ENCODE data around the gene MRPL20. TPM values are rescaled to one million over a fixed set of nuclear protein-coding genes. Genes with fewer than 3 reads are reported as not detected.
A peak's percentile ranks its signal among the peaks of the same experiment; 100 is the strongest.
"Not testable (repeated sequence)": the region's sequence is repeated elsewhere in the genome, so short reads cannot be mapped to it uniquely, and the experiment has no call there.

The MRPL20 gene
- polyA plus RNA-seq, 3 donors, result 84.3 to 186 (median 156) TPM

DNA sequence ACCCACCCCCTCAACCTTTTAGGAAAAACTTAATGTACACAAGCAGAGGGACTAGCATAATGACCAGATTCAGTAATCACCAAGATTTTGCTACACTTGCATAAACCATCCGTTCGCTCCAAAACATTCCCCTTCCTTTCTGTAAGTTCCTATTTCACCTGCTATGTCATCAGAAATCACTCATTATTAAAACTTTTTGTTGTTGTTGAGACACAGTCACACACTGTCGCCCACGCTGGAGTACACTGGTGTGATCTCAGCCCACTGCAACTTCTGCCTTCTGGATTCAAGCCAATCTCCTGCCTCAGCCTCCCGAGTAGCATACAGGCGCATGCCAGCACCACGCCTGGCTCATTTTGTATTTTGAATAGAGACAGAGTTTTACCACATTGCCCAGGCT is 3.4 kb downstream of the MRPL20 start:
- WGBS (ENCODE audit: insufficient coverage), result 97% methylated on average over 4 of the region's 7 CpGs
- H3K4me1 ChIP-seq (ENCODE audit: control insufficient read depth in 1 of 2, insufficient read depth in 2 of 2, low read length in 2 of 2), result peaks cover 30 to 38% of the 10 kb centered on the region in 2 donors
- no peak overlapping the region for H3K9ac ChIP-seq (ENCODE audit: insufficient read depth, low read length, poor library complexity, severe bottlenecking)
- H3K36me3 Mint-ChIP-seq, result peaks cover 41 to 57% of the 10 kb centered on the region in 2 donors
- peaks cover 34% of the 10 kb centered on the region for H3K4me1 Mint-ChIP-seq
- no peak overlapping the region for H3K27ac ChIP-seq (ENCODE audit: low read depth in 1 of 2, low read length in 2 of 2)
- no peak overlapping the region for H3K4me2 ChIP-seq (replicated peaks; ENCODE audit: extremely low read depth, low read length, poor library complexity, severe bottlenecking)
- H3K27ac Mint-ChIP-seq, result peak overlapping the region in 5 of 7 donors; percentile 12 to 73 (median 40)
- no peak overlapping the region for H3K4me3 ChIP-seq (replicated peaks in 1 of 3; ENCODE audit: low read depth in 2 of 3, low read length in 3 of 3)
- no peak for DNase-seq
- H3K27me3 ChIP-seq (ENCODE audit: control insufficient read depth in 2 of 2, insufficient read depth in 2 of 2, low read length in 2 of 2), result no peaks in the 10 kb centered on the region
- peaks cover 40% of the 10 kb centered on the region for H4K20me1 ChIP-seq (ENCODE audit: insufficient read depth, low read length)
- H3K27me3 Mint-ChIP-seq (ENCODE audit: low read depth in 3 of 3), result no peaks in the 10 kb centered on the region
- no peaks in the 10 kb centered on the region for H3K9me3 Mint-ChIP-seq
- H3K4me3 Mint-ChIP-seq, result no peak overlapping the region
- H3K36me3 ChIP-seq (replicated peaks in 1 of 2; ENCODE audit: control insufficient read depth in 1 of 2, insufficient read depth in 2 of 2, low read length in 2 of 2), result peaks cover 41 to 51% of the 10 kb centered on the region in 2 donors
- no peak overlapping the region for H2AFZ ChIP-seq (ENCODE audit: insufficient read depth, low read depth, low read length, poor library complexity, severe bottlenecking)
- no peaks in the 10 kb centered on the region for H3K9me3 ChIP-seq (replicated peaks in 1 of 2; ENCODE audit: control insufficient read depth in 1 of 2, insufficient read depth in 1 of 2, low read length in 2 of 2)
- TF ChIP-seq, protein P1, sequence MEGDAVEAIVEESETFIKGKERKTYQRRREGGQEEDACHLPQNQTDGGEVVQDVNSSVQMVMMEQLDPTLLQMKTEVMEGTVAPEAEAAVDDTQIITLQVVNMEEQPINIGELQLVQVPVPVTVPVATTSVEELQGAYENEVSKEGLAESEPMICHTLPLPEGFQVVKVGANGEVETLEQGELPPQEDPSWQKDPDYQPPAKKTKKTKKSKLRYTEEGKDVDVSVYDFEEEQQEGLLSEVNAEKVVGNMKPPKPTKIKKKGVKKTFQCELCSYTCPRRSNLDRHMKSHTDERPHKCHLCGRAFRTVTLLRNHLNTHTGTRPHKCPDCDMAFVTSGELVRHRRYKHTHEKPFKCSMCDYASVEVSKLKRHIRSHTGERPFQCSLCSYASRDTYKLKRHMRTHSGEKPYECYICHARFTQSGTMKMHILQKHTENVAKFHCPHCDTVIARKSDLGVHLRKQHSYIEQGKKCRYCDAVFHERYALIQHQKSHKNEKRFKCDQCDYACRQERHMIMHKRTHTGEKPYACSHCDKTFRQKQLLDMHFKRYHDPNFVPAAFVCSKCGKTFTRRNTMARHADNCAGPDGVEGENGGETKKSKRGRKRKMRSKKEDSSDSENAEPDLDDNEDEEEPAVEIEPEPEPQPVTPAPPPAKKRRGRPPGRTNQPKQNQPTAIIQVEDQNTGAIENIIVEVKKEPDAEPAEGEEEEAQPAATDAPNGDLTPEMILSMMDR (IDR thresholded peaks at IDR 0.05), result no peak
- H3K79me2 ChIP-seq (ENCODE audit: insufficient read depth, low read length), result peaks cover 79% of the 10 kb centered on the region
- intact Hi-C loops (cut with micrococcal nuclease), result no loop called here

DNA sequence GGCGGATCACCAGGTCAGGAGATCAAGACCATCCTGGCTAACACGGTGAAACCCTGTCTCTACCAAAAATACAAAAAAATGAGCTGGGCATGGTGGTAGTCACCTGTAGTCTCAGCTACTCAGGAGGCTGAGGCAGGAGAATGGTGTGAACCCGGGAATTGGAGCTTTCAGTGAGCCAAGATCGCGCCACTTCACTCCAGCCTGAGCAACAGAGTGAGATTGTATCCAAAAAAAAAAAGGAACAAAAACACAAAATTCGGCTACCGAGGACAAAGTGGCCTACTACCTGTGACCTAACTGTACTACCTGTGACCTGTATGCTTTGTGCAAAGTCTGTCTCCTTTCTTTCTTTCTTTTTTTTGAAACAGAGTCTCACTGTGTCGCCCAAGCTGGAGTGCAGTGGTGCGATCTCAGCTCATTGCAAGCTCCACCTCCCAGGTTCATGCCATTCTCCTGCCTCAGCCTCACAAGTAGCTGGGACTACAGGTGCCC is 4.1 kb downstream of the MRPL20 start:
- peaks cover 40% of the 10 kb centered on the region for H4K20me1 ChIP-seq (ENCODE audit: insufficient read depth, low read length)
- H3K9me3 Mint-ChIP-seq; H2AFZ ChIP-seq (ENCODE audit: insufficient read depth, low read depth, low read length, poor library complexity, severe bottlenecking); H3K4me3 ChIP-seq (replicated peaks in 1 of 3; ENCODE audit: low read depth in 2 of 3, low read length in 3 of 3); H3K4me2 ChIP-seq (replicated peaks; ENCODE audit: extremely low read depth, low read length, poor library complexity, severe bottlenecking); H3K27me3 ChIP-seq (ENCODE audit: control insufficient read depth in 2 of 2, insufficient read depth in 2 of 2, low read length in 2 of 2); H3K27ac ChIP-seq (ENCODE audit: low read depth in 1 of 2, low read length in 2 of 2); H3K9ac ChIP-seq (ENCODE audit: insufficient read depth, low read length, poor library complexity, severe bottlenecking); H3K9me3 ChIP-seq (replicated peaks in 1 of 2; ENCODE audit: control insufficient read depth in 1 of 2, insufficient read depth in 1 of 2, low read length in 2 of 2); H3K27me3 Mint-ChIP-seq (ENCODE audit: low read depth in 3 of 3); DNase-seq; H3K4me3 Mint-ChIP-seq; intact Hi-C loops (cut with micrococcal nuclease): not testable (repeated sequence)
- peaks cover 41 to 52% of the 10 kb centered on the region in 2 donors for H3K36me3 ChIP-seq (replicated peaks in 1 of 2; ENCODE audit: control insufficient read depth in 1 of 2, insufficient read depth in 2 of 2, low read length in 2 of 2)
- H3K79me2 ChIP-seq (ENCODE audit: insufficient read depth, low read length), result peaks cover 79% of the 10 kb centered on the region
- 92% methylated on average over 5 of the region's 9 CpGs for WGBS (ENCODE audit: insufficient coverage)
- Mint-ChIP-seq H3K36me3 (peaks cover 41 to 60% of the 10 kb centered on the region in 2 donors), H3K4me1 (peaks cover 35% of the 10 kb centered on the region), H3K27ac (peak overlapping the region in 2 of 7 donors; percentile 24 to 38)
- peaks cover 32 to 38% of the 10 kb centered on the region in 2 donors for H3K4me1 ChIP-seq (ENCODE audit: control insufficient read depth in 1 of 2, insufficient read depth in 2 of 2, low read length in 2 of 2)

Measured in CD14-positive monocyte (primary cell).